ENCODE data around the gene SOS2. TPM values are rescaled to one million over a fixed set of nuclear protein-coding genes. Genes with fewer than 3 reads are reported as not detected.
A peak's percentile ranks its signal among the peaks of the same experiment; 100 is the strongest.

The SOS2 gene
- total and polyA plus RNA-seq, 2 of the 4 experiments (the other 2 are of a cell fraction) = 6.3 to 10.9 TPM

GRCh38 chr14:50067723-50068495, 163.5 kb downstream of the SOS2 start:
- Histone ChIP-seq H2AK5ac (ENCODE audit: low read depth, low read length) (peak overlapping the region; percentile 72), H3K4me2 (ENCODE audit: low read depth, low read length) (no peak overlapping the region), H4K5ac (ENCODE audit: low read depth, low read length) (no peak overlapping the region), H3K18ac (ENCODE audit: low read depth, low read length) (no peak overlapping the region), H2BK20ac (ENCODE audit: low read depth, low read length) (0 out of 2 replicates have a peak overlapping the region, but pooled peaks have one; percentile 18), H3K4me3 (ENCODE audit: insufficient read depth, low read depth, low read length) (no peak overlapping the region), H3K4me1 (ENCODE audit: control insufficient read depth, insufficient read depth, low read length) (peaks cover 5% of the 10 kb centered on the region), H3K9ac (ENCODE audit: low read depth, low read length) (no peak overlapping the region), H3K14ac (replicated peaks; ENCODE audit: low read depth, low read length) (no peak overlapping the region), H2AFZ (replicated peaks; ENCODE audit: low read length, poor library complexity) (peak overlapping the region; percentile 17), H3K27ac (ENCODE audit: insufficient read depth, low read length) (no peak overlapping the region), H4K8ac (ENCODE audit: low read depth in 2 of 2, low read length in 2 of 2) (peak overlapping the region in 1 of 2 experiments; percentile 16; a peak in 2 of 4 replicates), H3K56ac (ENCODE audit: extremely low read depth, insufficient read depth, low read length) (no peak overlapping the region), H2AK9ac (replicated peaks; ENCODE audit: low read depth, low read length, poor library complexity) (no peak overlapping the region), H3K79me1 (ENCODE audit: low read depth in 1 of 2, low read length in 2 of 2) (0 out of 4 replicates have a peak, but pooled peaks cover 0 to 2% of the 10 kb centered on the region in 2 experiments), H3K9me1 (ENCODE audit: insufficient read depth, low read length) (peaks cover 13% of the 10 kb centered on the region; the same call in 1 of the 2 replicates), H3K9me3 (ENCODE audit: control insufficient read depth, insufficient read depth, low read length) (no peaks in the 10 kb centered on the region), H2BK5ac (ENCODE audit: low read depth, low read length, poor library complexity, severe bottlenecking) (no peak overlapping the region), H2BK120ac (ENCODE audit: low read depth, low read length) (no peak overlapping the region), H4K91ac (ENCODE audit: insufficient read depth, low read depth, low read length) (no peak overlapping the region; the same call in 1 of the 2 replicates), H3K36me3 (ENCODE audit: control insufficient read depth, insufficient read depth, low read length) (no peaks in the 10 kb centered on the region), H2BK15ac (ENCODE audit: low read depth, low read length) (peak overlapping the region; percentile 62; the same call in 2 of the 3 replicates), H4K20me1 (ENCODE audit: insufficient read depth, low read length) (no peaks in the 10 kb centered on the region), H3K27me3 (ENCODE audit: control insufficient read depth, insufficient read depth, low read length) (no peaks in the 10 kb centered on the region), H3K4ac (ENCODE audit: low read depth, low read length) (peak overlapping the region; percentile 12), H3K23ac (ENCODE audit: low read depth, low read length) (no peak overlapping the region)
- in situ Hi-C loops (cut with MboI; ENCODE audit: low sequenced_read_pairs) = no loop called here
- dilution Hi-C loops (cut with HindIII; ENCODE audit: low sequenced_read_pairs, unreplicated experiment) = no loop called here
- POLR2A ChIA-PET (ENCODE audit: unreplicated experiment) = interaction anchor here (1.0 kb wide), 2 partner anchors 69 to 205 kb away, joined by 3 to 4 read pairs; no protein-coding TSS in a partner anchor
- intact Hi-C loops (cut with micrococcal nuclease) = no loop called here
- ATAC-seq (ENCODE audit: low read depth) (peak; percentile 73), DNase-seq (peak; percentile 81)
- CTCF ChIA-PET = no interaction called here
- WGBS, 2 experiments (ENCODE audit: extremely low coverage in 2 of 2, insufficient read length in 1 of 2) = no CpG with 5 or more reads among the region's 8 CpGs
- TF ChIP-seq ELK1 (IDR thresholded peaks at IDR 0.05; ENCODE audit: borderline replicate concordance, low read depth, low read length) (no peak), MAZ (IDR thresholded peaks at IDR 0.05; ENCODE audit: borderline replicate concordance, low read depth, low read length) (0 out of 2 replicates have a peak, but pooled peaks have one; percentile 12), USF2 (IDR thresholded peaks at IDR 0.05; ENCODE audit: low read depth, low read length) (no peak), MAFK (IDR thresholded peaks at IDR 0.05; ENCODE audit: low read depth, low read length) (no peak), SMC3 (IDR thresholded peaks at IDR 0.05; ENCODE audit: low read depth, low read length) (no peak), RCOR1 (IDR thresholded peaks at IDR 0.05; ENCODE audit: insufficient replicate concordance, low read length) (no peak), CTCF (conservative IDR thresholded peaks at IDR 0.05; ENCODE audit: low read depth, low read length) (no peak), FOS (IDR thresholded peaks at IDR 0.05; ENCODE audit: low read depth, low read length) (no peak)
- no TSS peak for BruUV-seq (replicated peaks)
